Measurements from ENCODE around the gene MMP8.

Gene MMP8

DNA sequence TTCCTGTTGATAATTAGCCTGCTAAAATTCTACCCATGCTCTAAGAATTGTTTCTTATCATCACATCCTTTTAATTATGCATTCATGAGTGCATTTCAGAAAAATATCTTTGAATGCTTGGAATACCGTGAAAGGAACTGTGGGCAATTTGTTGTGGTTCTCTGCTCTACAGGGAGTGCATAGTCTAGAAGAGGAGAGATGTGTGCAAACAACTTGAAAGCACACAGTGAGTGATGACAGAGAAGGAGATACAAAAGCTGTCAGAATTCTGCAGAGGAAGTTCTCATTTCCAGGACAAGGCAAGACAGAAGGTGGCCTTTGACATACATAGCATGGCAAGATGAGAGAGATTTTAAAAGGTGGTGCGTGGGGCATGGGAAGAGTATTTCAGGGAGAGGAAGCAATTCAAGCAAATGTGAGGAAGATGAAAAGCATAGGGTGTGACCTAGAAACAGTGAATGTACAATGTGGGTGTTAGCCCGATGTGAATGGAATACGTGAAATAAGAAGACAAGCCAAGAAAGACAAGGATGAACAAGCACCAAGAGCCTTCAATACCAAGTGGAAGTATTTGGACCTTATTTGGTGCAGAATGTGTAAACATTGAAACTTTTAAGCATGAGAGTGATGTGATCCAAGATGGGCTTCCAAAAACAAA is 5.0 kb downstream of the MMP8 start:
- no peak for DNase-seq

DNA sequence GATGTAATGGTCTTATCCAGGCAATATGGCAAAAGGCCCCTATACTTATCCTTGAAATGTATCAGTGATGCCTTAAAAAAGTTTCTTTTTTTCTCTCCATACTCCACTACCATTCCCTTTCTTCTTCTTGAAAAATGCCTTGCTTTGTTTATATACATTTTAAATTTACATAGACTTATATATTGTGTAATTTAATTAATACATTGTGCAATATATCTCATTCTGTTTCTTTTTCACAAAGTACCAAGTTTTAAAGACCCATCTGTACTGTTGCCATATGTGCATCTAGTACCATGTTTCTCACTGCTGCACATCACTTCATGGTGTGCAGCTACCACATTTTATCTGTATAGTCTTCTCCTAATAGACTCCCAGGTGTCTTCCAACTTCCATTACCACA is 7.5 kb downstream of the MMP8 start:
- no peak for DNase-seq

DNA sequence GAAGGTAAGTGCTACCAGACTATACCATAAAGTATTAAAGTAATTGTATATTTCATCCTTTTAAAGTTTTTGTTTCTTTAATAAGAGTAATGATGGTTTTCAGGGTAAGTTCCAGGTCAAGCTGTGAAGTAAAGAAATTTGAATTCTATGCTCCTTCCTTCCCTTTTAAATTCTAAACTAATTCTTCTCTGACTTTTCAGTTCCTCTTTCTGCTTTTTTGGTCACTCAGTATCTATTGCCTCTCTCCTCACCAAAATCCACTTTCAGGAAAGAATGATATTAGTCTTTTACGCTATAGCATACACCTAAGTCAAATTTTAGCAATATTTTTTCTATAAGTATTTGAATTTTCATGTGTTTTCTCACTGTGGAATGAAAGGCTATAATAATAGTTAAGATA is 8.2 kb downstream of the MMP8 start:
- no peak for DNase-seq

DNA sequence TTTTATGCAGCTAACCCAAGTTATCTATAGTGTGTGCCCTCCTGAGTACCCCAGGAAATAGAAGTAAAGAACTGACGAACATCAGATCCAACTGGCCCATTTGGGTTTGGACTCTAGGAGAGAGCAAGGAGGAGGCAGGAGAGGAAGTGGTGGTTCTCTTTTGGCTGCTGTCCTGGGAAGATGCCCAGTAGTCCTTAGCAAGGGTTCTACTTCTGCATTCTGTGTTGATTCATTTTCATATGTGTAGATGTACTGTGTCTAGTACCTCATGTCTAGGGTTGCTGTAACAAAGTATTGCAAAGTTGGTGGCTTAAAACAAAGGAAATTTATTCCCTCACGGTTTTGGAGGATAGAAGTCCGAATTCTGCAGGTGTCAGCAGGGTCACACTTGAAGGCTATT is 12.6 kb downstream of the MMP8 start:
- no peak for DNase-seq

DNA sequence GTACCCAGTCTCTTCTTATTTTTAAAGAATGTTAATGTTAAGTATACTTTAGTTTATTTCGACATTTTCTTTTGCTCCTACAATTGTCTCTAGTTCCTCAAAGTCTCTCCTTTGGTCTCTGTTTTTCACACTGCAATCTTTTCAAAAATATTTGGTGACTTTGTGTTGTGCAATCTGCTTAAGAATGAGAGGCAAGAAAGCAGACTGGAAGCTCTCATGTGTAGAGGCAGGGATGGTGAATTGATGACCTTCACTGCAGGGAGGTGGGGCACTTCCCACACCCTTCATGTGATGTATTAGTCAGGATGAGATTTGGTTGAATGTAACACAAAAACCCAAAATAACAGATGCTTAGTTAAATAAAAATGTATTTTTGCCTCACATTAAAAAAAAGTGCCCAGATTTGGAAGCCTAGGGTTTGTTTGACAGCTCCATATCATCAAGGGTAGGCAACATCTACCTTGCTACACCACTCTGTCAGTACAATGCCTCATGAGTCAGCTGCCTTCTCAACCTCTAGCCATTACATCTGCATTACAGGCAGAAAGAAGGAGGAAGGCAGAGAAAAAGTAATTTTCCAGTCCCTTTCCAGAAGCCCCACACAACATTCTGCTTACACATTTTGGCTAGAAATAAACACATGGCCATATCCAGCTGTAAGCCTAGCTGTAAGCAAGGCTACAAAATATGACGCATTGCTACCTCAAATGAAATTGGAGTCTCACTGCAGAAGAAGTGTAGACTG is 15.4 kb downstream of the MMP8 start:
- DNase-seq, result no peak

DNA sequence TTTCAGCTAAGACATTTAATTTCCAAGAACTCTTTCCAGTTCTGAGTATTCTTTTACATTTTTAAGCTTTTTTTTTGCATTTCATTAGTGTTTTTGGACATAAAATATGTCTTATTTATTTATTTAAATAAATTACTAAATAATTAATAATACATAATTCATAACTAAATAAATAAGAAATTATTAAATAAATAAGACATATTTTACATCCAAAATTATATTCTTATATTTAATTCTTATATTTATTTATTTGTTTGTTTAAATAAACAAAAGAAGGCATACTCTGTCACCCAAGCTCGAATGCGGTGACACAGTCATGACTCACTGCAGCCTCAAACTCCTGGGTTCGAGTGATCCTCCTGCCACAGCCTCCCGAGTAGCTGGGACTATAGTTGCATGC is 16.1 kb downstream of the MMP8 start:
- no peak for DNase-seq

DNA sequence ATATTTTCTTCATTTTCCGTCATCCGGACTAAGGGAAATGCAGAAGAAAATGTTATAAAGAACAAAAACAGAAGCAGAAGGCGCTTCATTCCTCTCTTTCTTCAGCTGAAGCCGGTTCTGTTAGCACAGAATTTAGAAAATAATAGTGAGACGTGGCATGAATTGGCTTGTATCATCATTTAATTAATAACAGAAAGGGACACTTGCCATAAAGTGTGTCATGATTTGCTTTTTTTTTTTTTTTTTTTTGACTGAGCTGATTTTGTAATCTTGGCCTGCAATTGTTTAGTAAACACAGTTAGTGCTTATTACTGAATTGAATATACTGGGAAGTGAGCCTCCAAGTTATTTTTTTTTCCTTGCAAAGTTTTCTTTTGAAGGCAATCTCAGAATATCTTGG is 19.1 kb downstream of the MMP8 start, which contains the start of gene MMP27:
Gene MMP27, minus strand, starts transcription at position 144 of the 400 bp plus-strand sequence. Its CDS starts 55 bp downstream, at position 89.
- no peak for DNase-seq

DNA sequence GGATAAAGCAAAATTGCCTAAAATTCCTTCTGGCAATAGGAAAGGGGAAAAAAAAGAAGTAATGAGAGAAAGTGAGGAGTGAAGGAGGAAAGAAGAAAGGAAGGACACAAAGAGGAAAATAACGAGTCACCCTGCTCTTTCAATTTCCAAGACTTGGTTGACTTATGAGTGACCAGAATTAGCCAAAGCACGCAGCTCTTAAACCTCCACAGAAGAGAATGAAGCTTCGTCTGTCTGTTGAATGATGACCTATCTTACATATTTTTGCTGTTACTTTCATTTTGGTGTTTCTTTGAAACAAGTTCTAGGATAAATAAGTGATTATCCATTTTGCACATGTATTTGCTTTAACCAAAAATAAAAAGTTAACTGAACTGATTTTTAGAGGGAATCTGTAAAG is 19.9 kb downstream of the MMP8 start:
- DNase-seq, result no peak

DNA sequence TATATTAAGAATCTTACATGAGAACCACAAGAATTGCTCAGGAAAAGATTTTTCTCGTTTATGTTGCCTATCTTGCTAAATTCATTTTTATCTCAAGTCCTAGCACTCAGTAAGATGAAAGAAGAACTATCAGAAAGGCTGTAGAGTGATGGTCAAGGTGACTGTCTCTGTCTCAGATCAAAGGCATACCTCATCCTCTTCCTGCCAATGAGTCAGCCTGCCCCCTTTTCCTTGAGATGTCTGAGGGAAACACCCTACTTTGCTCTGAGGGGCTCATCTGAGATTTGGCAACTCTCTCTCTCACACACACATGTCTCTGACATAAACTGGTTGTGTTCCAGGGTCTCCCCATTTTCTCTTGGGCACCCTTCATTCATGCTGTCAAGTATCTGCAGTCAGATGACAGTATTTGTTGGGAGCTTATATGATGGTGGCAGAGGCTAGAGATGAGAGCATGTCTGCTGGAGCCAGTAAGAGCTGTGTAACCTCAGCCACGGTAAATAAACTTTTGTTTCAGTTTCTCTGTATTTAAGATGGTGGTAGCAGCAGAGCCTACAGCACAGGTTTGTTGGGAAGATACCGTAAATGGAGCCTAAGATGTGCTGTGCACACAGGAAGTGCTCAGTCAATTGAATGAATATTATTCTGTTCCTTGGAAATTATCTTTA is 20.8 kb downstream of the MMP8 start:
- DNase-seq, result no peak

DNA sequence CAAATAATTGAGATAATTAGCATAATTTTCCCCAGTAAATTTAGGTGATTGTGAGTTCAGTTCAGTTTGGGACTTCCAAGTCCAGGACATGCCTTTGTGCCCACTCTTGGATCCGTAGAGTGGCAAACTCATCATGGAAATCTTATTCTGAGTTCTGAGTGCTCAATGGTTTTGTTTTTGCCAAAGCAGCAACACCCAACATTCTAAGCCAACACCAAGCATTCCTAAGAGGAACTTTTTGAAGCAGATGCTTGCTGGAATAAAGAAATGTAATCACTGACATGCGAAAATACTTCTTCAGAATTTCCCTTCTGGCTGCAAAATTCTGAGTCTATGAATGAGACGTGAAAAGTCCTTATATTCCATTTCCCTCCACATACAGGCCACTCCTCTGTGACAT is 29.6 kb downstream of the MMP8 start:
- no peak for DNase-seq

DNA sequence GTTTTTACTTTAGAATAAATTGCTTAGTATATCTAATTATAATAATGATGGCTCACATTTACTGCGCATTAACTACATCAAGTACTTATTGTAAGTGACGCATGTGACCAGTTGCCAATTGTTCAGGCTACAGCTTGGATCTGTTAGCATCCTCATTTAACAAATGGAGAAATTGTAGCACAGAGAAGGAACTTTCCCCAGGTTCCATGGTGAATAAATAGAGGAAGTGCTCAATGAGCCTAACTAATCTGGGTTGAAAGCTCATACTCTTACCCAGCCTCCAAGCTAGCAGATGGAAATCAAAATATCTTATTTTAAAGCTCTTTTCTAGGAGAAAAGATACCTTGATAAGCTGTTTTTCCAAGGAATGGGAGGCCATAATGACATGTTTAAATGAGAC is 39.0 kb downstream of the MMP8 start:
- no peak for DNase-seq

DNA sequence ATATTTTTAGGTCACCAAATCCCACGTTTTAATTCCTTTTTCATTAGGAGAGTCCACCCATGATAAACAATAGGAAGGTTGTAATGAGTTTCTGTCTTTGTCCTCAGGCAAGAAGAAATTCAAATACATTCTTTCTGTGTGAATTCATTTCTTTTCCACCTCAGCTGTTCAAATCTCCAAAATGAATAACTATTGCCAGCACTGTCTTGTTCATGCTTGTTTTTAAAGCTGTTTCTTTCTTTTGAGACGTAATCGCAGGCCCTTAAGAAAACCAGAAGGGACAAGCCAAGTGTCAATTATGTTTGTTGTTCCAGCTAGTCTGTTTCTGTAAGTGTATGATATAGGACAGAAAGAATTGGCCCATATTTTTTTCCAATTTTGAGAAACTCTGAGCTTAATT is 39.4 kb downstream of the MMP8 start:
- no peak for DNase-seq

DNA sequence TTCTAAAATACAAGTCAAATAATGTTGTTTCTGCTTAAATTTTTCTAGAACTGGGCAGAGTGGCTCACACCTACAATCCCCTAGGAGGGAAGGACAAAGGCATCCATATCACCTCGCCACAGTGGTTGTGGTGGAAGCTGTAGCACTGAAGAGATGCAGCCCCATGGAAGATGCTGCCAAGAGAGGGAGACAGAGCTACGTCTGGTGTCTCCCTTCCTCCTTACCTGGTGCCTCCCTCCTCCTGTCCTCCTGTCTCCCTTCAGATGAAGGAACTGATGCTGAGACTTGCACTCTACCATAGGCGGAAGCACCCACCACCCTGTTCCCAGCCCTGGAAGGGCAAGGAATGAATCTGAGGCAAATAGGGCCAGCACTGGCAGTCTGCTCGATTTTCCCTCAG is 41.5 kb downstream of the MMP8 start:
- no peak for DNase-seq

DNA sequence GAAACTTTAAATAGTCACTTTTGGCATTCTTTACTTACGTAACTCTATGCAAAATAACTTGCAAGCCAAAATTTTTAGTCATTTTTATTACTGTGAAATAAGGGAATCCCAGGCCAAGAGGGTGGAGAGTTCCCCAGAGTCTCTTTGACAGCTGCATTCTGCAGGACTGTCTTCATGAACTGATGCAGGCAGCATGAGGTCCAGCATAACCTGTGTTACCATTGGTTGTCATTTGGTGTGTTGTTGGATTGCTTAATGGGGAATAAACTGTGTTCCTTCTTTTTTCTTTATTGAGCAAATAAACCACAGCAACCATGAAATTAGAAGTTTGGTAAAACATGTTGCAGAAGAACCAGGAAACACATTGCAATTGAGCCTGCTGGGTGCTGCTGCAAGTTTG is 43.8 kb downstream of the MMP8 start:
- no peak for DNase-seq

DNA sequence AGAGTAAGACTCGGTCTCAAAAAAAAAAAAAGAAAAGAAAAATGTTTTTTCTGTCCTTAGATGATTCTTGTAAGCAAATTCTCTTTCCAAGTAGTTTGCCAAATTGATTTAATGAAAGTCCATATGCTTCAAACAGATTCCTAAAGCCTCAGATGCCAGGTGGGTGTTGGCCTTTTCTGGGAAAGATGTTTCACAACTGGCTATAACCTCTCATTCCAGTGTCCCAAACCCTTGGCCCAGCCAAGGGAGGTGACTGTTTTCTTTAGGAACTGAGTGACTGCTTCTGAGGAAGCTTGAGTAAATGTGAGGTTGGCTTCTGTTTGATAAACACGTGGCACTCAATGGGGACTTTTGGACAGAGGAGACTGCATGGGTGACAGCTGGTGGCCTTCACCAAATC is 46.7 kb downstream of the MMP8 start:
- no peak for DNase-seq

DNA sequence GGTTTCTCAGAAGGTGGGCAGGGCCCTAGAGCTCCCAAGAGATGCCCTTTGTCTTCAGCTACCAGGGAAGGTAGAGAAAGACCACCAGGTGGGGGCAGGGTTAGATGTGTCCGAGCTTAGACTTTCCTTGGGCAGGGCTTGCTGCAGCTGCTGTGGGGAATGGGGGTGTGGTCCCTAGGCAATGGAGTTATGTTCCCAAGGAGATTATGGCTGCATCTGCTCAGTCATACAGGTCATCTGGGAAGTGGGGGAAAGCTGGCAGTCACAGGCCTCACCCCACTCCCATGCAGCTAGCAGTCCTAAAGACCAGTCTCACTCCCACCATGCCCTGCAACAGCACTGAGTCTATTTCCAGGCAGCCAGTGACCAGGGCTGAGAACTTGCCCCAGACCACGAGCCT is 48.7 kb downstream of the MMP8 start:
- DNase-seq, result no peak

DNA sequence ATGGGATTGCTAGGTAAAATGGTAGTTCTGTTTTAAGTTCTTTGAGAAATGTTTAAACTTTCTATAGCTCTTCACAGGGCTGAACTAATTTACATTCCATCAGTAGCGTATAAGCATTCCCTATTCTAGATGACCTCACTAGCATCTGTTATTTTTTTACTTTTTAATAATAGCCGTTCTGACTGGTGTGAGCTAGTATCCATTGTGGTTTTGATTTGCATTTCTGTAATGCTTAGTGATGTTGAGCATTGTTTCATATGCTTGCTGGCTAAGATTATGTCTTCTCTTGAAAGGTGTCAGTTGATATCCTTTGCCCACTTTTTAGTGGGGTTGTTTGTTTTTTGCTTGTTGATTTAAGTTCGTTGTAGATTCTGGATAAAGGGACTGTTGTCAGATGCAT is 55.1 kb downstream of the MMP8 start:
- no peak for DNase-seq

DNA sequence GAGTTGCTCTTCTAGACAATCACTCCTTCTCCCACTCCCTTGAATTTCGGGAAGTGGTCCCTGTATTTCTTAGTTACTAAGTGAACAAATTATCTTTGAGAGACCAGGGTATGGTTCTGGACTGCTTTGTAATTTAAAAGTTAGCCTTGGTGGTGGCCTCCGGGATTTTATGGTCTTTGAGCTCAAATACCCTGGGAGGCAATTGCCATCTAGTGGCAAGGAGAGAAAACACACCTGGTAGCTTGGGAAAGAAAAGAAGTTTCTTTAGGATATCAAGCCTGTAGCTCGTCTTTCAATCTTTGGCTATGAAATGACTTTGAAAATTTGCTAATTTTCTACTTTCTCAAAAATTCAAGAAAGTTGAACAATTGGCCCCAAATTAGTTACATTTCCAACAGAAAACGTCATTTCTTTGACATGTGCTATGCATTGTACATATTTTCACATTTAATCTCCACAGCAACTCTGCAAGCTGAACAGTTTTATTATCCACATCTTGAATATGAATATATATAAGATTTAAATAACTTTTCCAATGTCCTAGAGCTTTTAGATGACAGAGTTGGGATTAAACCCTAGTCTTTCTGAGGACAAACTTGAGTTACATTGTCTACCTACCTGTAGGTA is 58.3 kb downstream of the MMP8 start:
- no peak for DNase-seq

DNA sequence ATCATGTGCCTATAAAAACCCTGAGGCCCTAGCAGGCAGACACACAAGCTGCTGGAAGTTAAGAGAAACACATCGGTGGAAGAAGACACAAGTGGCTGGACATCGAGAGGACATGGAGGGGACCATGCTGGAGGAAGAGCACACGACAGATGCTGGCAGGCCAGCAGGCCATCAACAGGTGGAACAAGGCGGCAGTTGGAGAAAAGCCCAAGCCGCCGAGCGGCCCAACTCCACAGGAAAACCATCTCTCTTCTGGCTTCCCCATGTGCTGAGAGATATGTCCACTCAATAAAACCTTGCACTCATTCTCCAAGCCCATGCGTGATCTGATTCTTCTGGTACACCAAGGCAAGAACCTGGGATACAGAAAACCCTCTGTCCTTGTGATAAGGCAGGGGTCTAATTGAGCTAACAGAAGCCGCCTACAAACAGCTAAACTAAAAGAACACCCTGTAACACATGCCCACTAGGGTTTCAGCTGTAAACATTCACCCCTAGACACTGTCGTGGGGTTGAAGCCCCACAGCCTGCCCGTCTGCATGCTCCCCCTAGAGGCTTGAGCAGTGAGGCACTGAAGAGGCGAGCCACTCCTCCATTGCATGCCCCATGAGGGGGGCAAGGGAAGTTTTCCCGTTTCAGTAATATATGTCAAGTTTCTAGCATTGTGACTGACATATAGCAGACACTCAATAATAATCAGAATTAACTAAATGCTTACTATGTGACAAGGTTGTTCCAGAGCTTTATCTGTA is 60.6 kb downstream of the MMP8 start:
- no peak for DNase-seq

DNA sequence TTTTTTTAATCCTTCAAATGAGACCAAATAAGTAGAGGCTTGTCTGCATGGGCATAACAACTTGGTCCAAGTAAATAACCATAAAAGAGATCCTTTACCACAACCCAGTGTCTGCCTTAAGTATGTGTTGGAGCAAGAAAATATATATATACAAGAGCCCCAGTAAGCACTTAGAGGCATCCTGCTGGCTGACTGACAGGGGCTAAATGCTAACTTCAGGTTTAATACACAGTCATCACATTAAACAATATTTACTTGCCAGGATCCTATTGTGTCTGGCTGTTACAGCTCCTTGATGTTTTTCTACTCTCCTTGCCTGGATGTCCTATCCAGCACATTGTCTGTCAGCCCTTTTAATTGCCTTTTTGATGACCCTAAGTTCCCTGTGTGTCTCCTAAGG is 62.1 kb downstream of the MMP8 start:
- no peak for DNase-seq
